ENCODE measurements around the gene NUP210. TPM values are rescaled to one million over a fixed set of nuclear protein-coding genes. Genes with fewer than 3 reads are reported as not detected.

NUP210 gene
- total and polyA plus RNA-seq, 2 of the 13 experiments (the other 11 are each of a cell fraction or from before 2014, with no cell fraction given) = 31.6 to 35.2 TPM

GRCh38 chr3:13420831-13421765 is 976 bp upstream of the NUP210 start (continued):
- TF ChIP-seq HOXA7 (CRISPR knock-in tag; IDR thresholded peaks at IDR 0.05) (no peak), ZNF720 (CRISPR knock-in tag; IDR thresholded peaks at IDR 0.05) (no peak), CENPX (CRISPR knock-in tag; IDR thresholded peaks at IDR 0.05) (no peak), FOXM1 (CRISPR knock-in tag; IDR thresholded peaks at IDR 0.05) (no peak), GABPA (IDR thresholded peaks at IDR 0.05; ENCODE audit: low read depth, low read length) (no peak), GABPA (CRISPR knock-in tag; IDR thresholded peaks at IDR 0.05; ENCODE audit: low read depth) (peak; percentile 50; the same call in 1 of the 2 replicates), ZNF160 (CRISPR knock-in tag; IDR thresholded peaks at IDR 0.05) (no peak), FOXK2 (IDR thresholded peaks at IDR 0.05) (no peak), E2F1 (CRISPR knock-in tag; IDR thresholded peaks at IDR 0.05) (no peak), HOMEZ (CRISPR knock-in tag; IDR thresholded peaks at IDR 0.05; ENCODE audit: low read depth) (no peak), MAZ (IDR thresholded peaks at IDR 0.05; ENCODE audit: borderline replicate concordance, low read depth, low read length) (no peak), MAZ (CRISPR knock-in tag; IDR thresholded peaks at IDR 0.05; ENCODE audit: low read depth) (no peak), PPARG (CRISPR knock-in tag; conservative IDR thresholded peaks at IDR 0.05) (no peak), IKZF4 (CRISPR knock-in tag; IDR thresholded peaks at IDR 0.05; ENCODE audit: borderline replicate concordance, low read depth, not compliant biosample characterization) (no peak), ZXDC (CRISPR knock-in tag; IDR thresholded peaks at IDR 0.05) (no peak), EED (CRISPR knock-in tag; IDR thresholded peaks at IDR 0.05) (no peak), FOSL1 (CRISPR knock-in tag; IDR thresholded peaks at IDR 0.05; ENCODE audit: borderline replicate concordance) (no peak), HIVEP1 (CRISPR knock-in tag; IDR thresholded peaks at IDR 0.05) (peak; percentile 11; the same call in 1 of the 2 replicates), ZNF678 (CRISPR knock-in tag; IDR thresholded peaks at IDR 0.05) (no peak), ZBTB4 (CRISPR knock-in tag; IDR thresholded peaks at IDR 0.05; ENCODE audit: borderline replicate concordance) (peak; percentile 97), XBP1 (CRISPR knock-in tag; IDR thresholded peaks at IDR 0.05) (no peak), ZNF749 (CRISPR knock-in tag; IDR thresholded peaks at IDR 0.05; ENCODE audit: borderline replicate concordance) (no peak)

All from HepG2 (cell line).